HG02642 (cell line): ENCODE results near the gene MOB2.
"Not testable (repeated sequence)": the region's sequence is repeated elsewhere in the genome, so short reads cannot be mapped to it uniquely, and the experiment has no call there.

Experiments
- ATAC-seq: cut with Tn5 transposase; IDR thresholded peaks from one replicate; pipeline ENCODE4 v1.9.1; 2021; ENCODE audit warnings: mild to moderate bottlenecking; ENCODE audit not compliant: unreplicated experiment, poor library complexity

Gene MOB2

DNA sequence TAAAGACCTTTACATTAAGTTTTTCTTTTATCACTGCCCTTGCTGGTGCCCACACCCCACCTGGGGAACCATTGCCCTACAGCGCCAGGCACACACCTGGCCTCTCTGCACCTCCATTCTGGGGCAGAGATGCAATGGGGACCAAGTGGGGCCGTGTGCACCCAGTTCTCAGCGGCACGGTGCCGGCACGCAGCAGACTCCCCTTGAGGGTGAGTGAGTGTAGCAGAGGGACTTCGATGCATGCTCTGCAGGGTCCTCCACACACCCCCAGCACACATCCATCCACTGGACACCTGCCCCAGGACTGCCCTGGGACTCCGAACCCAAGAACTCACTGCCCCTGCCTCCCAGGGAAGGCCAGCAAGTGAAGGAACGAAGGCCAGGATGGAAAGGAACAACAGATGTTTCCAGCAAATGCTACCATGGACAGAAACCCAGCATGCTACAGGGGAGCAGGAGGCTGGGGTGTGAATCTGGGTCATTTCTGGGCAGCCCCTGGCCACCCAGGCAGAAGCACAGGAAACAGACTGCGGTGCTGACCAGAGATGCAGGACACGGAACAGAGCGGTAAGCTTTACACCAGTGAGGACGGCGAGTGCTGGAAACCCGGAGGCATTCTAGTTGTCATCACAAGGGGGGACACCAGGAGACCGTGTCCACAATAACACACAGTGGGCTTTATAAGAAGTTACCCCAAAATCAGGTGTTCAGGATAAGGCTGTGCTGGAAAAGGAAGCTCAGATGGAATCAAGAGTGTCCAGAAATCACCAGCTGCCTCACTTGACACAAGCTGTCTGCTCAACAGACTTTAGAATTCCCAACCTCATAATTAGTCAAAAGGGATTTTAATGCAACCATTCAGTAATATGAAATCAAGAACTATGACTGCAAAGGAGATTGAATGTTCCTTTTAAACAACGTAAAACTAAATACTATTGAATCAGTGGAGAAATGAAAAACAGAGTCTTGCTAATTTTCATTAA lies 32.7 kb upstream of the MOB2 start:
- ATAC-seq, result no peak

DNA sequence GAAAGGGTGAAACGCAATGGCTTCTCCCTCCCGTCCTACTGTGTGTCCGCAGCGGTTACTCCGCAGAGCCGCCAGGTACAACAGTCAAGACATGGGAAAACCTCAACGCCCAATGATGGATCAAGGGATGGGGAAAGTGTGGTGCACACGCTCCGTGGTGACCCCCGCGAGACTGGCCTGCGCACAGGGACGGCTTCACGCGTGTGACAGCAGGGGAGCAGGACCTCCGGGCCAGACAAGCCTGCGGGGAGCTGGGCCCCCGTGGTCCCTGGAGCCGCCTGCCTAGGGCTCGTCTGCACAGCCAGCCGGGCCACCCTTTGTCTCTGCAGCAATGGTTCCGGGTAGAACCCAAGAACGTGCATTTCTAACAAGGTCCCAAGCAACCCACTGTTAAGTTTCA lies 31.7 kb upstream of the MOB2 start:
- ATAC-seq, result no peak

DNA sequence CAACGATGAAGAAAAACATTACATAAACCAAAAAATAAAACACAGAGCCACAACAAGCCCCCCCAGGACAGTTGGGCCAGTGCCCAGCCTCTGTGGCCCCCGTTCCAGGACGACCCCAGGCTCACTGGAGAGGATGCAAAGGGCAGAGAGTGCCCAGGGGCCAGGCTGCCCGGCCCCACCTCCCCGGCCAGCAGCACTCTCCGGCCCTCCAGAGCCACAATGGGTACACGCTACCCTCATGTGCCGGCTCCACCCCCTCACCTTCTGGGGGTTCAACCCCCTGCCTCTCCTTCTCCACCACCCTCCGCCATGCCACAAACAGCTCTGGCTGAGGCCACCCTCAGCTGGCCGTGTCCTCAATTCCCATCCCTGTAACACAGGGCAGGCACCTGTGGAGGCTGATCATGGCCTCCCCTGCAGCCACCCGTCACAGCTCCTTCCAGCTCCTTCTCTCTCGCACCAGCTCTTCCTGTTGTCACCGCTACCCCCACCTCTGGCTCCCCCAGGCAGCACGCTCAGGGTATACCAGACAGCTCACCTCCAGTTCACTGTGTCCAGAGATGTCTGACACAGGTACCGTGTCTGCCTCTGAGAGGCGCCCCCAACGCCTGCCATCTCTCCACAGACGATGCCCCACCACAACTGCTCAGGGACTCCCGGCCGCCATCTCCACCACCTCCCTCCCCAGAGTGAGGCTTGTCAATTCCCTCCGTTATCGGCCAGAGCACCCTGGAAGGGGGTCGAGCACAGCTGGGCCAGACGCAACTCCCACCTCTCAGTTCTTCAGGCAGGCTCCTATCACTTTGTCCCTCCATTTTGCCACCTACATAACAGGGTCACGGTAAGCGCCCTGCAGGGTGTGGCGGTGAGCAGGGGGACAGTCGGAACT lies 30.8 kb upstream of the MOB2 start:
- ATAC-seq, result no peak

DNA sequence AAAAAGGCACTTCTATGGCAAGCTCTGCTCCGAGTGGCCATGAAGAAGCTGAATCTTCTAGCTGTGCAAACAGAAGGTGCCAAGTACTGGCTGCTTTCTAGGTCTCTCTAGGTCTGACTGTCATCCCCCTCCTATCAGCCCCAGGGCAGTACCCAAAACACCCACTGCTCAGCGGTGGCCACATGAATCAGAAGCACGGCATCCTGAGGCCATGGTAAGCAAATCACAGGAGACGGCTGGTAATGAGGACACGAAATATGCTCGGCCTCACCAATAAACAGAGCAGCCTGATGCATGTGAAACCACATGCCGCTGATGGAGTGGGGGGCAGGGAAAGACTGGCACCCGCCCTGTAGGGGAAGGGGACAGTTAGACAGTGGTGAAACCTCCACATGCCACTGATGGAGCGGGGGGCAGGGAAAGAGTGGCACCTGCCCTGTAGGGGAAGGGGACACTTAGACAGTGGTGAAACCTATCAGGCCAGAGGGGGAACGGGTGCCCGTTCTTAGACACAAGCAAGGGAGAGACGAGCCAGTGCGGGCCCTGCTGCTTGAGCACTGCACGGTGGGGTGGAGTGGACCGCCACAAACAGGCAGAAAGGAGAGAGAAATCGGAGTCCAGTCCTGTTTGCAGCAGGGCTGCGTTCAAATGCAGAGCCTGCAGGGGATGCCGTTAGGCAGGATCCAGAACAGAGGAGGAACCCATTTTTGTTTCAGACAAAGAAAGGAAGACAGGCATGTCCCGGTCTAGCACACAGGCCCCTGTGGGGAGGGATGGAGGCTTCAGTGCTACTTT lies 29.9 kb upstream of the MOB2 start:
- ATAC-seq, result no peak

DNA sequence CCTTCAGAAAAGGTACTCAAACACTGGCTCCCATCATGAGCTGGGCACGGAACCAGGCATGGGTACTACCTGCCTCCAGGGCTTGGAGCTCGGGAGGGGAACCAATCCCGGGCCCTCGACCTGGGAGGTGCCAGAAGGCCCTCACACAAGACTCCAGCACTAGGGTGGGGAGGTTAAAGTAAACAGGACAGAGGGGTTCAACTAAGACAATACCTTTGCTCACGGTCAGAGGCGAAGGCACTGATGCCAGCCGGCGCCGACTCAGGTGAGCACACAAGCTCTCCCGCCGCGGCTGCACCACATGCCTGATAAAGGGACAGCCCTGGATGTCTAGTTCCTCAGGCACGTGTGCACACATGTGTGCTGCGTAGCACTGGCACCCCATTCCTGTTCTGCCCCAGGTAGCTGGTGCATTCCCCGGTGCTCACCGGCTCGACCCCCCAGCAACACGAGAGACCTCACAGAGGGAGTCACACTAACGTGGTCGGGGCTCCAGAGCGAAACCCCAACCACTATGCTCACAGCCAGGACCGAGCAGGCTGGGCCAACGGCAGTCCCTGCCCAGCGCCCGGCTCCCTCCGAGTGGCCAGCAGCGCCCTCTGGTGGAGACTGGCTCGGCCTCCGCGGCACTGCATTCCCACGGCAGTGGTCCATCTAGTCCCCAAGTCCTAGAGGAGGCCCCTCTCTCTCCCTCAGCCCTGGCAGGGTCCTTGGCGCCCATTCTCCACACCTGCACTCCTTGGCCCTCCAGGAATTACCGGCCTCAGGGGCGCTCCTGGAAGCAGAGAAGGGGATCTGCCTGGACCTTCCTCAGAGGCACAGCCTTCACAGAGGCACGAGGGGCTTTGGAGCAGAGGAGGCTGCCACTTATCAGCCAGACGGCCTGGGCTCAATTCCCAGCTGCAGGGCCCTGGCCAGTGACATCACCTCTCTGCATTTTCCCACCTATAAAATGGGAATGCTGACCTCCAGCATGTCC lies 28.8 kb upstream of the MOB2 start:
- peak; percentile 55 for ATAC-seq

DNA sequence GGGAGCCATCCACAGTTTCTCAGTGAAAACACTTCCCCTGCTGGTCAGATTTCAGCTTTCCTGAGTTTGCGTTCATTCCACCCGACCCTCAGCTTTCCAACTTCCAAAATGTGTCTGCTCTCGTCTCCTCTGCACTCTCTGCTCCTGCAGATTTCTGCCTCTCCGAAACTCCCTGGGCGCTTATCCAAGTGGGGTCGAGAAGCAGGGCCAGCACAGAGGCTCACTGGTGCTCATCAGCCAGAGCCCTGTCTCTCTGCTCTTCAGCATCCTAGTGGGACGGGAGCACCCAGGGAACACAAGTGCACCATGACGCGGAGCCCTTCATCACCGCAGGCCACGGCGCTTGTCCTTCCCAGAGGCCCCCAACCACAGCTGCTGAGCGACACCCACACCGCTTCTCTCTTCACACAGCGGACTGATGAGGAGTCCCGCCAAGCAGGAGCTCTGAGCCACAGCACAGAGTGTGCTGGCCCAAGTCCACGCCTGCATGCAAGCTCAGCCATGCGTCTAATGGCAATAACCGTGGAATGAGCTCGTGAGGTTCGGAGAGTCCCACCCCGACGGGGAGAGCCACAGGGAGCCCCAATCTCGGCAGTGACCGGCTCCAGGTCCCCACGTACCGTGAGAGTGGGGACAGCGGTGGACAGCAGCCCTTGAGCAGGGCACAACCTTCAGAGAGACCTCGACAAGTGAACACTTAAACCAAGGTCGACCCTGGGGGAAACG lies 27.9 kb upstream of the MOB2 start:
- ATAC-seq, result no peak

DNA sequence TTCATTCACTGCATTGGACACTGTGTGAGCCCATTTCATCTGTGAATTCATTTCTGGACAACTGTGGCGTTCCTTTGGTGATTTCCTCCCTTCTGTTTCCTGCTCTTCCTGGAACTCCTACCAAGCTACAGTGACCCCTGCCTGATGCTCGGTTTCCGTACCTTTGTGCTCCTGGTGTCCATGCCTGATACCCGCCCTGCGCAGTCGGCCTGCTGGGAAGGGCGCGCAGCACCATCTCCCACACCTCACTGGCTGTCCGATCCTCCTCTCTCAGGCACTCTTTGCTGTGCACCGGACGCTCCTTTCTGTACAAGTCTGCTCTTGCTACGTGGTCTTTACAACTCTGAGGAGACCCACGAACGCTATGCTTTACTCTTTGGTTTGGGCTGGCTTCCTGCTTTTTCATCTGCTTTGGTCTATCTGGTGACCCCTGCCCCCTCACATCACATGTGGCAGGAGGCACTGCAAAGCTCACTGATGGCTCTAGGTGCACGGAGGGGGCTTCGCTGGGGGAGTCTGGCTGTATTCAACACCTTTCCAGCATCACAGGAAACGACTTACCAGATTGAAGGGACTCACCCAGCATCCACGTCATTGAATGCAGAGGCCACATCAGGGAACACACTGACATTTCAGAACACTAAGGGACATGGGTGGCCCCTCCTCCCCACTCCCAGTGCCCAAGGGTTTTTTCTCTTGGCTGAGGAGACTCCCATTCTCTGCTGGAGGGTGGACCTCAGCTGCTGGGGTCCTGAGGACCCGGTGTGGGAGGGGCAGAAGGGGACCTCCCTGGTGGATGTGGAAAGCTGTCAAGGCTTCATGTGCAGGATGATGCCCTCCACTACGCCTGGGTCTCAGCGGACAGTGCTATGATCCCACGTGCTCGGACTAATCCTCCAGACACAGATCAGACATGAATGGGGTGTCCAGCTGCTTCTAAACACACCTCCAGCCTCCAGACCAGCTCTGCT lies 27.0 kb upstream of the MOB2 start:
- no peak for ATAC-seq

DNA sequence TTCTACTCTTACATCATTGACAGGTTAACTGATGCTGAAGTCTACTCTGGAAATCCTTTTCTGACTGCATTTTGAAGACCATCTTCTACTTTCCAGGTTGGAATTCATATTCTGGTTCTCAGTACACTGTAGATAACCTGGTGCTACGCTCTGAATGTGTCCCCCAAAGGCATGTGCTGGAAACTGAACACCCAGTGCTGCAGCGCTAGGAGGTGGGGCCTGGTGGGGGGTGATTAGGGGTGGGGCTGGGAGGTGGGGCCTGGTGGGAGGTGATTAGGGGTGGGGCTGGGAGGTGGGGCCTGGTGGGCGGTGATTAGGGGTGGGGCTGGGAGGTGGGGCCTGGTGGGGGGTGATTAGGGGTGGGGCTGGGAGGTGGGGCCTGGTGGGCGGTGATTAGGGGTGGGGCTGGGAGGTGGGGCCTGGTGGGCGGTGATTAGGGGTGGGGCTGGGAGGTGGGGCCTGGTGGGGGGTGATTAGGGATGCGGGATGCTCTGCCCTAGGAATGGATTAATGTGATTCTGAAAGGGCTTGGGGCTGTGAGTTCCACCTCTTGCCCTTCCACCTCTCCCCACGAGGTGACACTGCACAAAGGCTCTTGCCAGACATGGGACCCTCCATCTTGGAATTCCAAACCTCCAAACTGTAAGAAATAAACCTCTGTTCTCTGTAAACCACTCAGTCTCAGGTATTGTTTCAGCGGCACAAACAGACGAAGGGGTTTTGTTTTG lies 26.1 kb upstream of the MOB2 start:
- not testable (repeated sequence) for ATAC-seq

DNA sequence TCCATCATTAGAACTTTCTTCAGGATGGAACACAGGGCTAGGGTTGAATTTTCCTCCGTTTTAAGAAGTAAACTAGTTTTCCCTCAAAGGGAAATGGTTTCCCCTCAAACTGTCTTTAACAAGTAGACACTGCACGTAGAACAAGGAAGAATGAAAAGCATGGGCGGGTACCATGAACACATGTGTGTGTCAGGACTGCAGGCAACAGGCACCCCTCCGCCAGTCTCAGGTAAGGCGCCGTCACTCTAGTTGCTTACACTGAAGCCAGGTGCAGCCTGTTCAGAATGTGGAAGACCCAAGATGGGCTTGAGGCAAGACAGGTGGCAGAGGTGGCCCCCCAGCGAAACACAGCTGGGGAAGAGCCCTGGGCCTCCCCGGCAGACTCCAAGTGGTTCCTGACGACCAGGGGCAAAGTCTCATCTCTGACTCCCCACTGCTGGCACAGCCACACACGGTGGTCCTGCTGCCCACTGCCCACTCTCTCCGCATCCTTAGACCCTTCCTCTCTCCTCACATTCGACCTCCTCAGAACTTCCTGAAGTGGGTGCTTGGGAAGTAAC lies 25.4 kb upstream of the MOB2 start:
- no peak for ATAC-seq

DNA sequence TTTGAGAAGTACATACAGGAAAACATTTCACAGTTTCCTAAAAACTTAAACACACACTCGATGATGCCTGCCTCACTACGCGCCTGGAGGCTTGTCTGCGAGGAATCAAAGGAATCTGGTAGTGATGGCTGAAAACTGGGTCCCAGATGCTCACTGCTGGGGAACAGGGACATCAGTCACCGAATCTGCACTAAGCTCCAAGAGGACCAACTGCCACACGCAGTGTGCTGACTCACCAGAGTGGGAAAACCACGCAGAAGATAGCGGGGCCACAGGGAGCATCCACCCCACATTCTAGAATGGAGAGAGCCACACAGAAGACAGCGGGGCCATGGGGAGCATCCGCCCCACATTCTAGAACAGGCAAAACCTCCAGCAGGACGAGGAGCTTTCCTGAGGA lies 24.3 kb upstream of the MOB2 start:
- no peak for ATAC-seq

DNA sequence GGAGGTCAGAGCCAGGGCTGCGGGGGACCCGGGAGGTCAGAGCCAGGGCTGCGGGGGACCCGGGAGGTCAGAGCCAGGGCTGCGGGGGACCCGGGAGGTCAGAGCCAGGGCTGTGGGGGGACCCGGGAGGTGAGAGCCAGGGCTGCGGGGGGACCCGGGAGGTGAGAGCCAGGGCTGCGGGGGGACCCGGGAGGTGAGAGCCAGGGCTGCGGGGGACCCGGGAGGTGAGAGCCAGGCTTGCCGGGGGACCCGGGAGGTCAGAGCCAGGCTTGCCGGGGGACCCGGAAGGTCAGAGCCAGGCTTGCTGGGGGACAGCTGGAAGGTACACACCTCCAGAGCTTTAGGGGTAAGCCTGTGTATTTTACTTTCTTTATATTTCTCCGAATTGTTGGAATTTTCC lies 23.8 kb upstream of the MOB2 start:
- ATAC-seq, result not testable (repeated sequence)

DNA sequence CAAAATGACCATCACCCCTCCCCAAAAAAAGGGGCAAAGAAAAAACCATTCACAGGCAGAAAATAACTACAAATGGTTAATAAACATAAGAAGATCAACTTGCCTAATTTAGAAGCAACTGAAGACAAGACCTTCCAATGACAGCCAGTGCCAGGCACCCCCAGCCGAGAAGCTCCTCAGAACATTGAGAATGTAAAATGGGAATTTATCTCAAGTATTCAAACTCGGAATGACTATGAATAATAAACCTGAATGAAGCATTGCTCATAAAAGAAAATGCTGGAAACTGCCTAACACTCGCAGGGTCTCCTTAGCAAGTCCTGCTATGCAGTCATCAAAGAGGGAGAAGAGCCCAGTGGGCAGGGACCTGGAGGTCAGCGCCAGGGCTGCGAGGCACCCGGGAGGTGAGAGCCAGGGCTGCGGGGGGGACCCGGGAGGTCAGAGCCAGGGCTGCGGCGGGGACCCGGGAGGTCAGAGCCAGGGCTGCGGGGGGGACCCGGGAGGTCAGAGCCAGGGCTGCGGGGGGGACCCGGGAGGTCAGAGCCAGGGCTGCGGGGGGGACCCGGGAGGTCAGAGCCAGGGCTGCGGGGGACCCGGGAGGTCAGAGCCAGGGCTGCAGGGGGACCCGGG lies 23.2 kb upstream of the MOB2 start:
- no peak for ATAC-seq

DNA sequence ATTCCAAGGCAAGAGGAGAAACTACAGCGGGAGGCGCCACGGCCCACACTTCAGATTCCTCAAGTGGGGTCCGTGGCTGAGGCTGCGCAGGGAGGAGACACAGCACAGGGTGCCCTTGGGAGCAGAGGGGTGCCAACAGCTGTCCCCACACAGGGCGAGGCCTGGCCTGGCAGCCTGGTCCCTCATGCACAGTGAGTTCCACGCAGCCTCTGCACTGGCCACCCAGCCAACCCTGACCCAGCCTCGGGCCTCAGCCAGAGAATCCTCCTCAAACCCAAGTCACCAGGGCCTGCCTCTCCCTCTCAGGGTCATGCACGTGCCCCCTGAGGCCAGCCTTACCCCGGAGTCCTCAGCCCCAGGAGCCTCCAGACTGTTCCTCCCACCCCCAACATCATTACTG lies 22.4 kb upstream of the MOB2 start:
- ATAC-seq, result no peak

DNA sequence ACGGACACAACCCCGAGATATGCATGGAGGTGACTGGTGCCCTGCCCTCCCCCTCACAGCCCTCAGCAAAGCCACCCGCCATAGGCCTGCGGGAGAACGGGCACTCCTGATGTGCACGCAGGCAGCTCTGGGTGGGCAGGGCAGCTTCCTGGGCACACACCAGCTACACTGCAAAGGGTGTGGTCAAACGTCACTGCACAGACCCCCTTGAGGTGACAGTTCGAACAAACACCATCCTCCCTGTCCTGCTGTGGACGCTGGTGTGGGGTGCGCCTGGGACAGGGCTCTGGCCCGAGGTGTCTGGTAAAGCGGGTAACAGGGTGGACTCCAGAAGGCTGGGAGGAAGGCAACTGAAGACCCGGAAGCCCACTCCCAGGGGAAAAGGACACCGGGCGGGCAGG lies 21.9 kb upstream of the MOB2 start:
- no peak for ATAC-seq

DNA sequence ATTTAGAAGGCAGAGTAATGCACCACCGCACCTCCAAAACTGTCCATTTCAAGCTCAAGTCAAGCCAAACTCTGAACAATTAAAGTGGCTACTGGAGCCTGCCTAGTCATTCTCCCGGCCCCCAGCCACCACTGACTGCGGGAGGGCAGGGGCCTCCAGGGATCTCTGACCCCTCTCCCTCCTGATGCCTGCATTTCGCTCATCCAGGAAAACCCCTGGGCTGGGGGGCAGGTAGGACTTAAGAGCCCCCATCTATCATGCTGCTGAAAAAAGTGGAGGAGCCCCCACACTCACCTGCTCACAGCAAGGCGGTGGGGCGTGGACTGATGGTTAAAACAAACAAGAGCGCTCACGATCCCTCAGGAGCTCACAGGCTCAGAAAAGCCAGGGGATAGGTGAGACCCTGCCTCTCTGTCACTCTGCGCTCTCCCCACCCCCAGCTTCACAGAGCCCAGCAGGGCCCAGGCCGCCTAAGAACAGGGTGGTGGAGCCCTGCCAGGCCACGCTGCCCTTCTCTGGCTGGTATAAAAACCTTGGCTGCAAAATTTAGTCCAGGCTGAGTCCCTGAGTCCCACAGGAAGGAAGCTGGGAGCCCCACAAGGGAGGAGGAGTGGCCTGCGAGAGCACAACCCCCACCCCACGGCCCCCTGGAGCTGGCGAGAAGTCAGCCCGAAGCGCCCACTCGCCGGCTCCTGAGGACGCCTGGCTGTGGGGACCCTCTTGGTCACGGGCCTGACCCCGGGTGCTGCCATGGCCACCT lies 21.0 kb upstream of the MOB2 start:
- no peak for ATAC-seq
